Measurements from ENCODE around the gene BEAN1.
"Not testable (repeated sequence)": the region's sequence is repeated elsewhere in the genome, so short reads cannot be mapped to it uniquely, and the experiment has no call there.

The BEAN1 gene

GRCh38 chr16:66510711-66511601, 83.9 kb downstream of the BEAN1 start:
- no peak for DNase-seq

DNA sequence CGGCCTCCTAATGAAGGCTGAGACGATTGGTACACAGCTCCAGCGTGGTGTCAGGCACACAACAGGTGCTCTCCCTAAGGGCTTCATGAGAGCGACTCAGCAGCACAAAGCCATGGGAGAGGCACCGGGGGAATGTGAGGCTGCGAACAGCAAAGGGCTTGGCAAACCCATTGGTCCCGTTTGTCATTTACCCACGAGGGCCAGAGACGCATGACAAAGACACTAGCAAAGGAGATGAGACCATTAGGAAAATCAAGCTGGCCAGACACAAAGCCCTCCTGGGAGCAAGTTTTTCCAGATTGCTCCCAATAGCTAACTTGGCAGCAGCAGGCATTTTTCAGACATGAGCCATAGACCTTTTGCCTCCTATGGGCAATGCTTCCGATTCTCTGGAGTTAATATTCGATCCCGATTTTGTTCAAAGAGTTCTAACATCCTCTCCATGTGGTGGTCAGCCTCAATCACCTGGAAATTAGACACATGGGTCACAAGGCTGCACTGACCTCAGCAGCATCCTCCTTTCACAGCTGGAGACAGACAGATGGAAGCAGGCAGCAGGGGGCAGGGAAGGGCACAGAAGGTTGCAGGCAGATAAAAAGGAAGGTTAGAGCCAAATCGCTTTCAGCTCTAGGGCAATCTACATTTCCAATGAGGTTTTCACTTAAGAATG, 84.6 kb downstream of the BEAN1 start:
- DNase-seq: no peak

- DNase-seq: no peak
Observed at GRCh38 chr16:66512272-66513110, 85.4 kb downstream of the BEAN1 start.

DNA sequence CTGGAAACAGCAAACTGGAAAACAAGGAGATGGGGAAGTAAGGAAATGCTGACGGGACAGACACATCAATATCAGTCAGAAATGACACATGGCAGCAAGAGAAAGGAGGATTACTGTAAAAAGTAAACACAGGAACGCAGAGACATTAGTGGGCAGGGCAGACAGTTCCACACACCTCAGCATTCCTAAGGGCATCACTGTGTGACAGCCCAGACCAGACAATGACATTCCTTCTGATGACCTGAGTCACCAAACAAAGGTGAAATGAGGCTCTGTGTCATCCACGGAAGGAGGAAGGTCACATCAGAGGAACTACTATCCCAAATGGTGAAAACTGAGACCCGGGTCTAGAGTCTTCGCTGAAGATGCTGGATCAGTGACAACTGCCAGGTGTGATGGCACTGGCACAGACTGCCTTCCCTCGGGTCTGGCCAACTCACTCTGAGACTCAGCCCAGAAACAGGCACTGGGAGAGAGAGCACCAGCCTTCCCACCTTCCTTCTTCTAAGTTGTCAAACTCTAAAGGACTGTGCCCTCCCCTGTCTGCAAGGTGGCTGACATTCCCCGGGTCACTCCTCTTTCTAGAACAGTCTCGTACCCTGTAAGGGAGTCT, 86.1 kb downstream of the BEAN1 start:
- DNase-seq: no peak

- DNase-seq: not testable (repeated sequence)
Observed at GRCh38 chr16:66514391-66514790, 87.3 kb downstream of the BEAN1 start.

DNA sequence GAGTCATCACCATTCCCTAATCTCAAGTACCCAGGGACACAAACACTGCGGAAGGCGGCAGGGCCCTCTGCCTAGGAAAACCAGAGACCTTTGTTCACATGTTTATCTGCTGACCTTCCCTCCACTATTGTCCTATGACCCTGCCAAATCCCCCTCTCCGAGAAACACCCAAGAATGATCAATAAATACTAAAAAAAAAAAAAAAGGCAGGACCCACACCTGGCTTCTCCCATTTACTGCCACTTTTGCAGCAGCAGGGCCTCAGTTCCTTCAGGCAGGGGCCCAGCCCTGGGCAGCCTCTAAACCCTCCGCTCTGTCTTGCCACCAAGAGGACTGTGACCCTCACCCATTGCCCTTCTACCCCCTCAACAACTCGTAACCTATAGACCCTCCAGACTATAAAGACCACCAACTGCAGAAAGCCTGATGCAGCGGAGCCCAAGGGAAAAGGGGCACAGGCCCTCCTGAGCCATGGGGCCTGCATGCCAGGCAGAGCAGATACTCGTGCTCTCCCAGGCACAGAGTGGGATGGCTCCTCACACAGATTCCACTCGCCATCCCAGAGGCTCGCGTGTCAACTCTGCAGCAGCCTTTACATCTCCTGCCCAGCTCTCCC, 88.0 kb downstream of the BEAN1 start:
- not testable (repeated sequence) for DNase-seq

DNA sequence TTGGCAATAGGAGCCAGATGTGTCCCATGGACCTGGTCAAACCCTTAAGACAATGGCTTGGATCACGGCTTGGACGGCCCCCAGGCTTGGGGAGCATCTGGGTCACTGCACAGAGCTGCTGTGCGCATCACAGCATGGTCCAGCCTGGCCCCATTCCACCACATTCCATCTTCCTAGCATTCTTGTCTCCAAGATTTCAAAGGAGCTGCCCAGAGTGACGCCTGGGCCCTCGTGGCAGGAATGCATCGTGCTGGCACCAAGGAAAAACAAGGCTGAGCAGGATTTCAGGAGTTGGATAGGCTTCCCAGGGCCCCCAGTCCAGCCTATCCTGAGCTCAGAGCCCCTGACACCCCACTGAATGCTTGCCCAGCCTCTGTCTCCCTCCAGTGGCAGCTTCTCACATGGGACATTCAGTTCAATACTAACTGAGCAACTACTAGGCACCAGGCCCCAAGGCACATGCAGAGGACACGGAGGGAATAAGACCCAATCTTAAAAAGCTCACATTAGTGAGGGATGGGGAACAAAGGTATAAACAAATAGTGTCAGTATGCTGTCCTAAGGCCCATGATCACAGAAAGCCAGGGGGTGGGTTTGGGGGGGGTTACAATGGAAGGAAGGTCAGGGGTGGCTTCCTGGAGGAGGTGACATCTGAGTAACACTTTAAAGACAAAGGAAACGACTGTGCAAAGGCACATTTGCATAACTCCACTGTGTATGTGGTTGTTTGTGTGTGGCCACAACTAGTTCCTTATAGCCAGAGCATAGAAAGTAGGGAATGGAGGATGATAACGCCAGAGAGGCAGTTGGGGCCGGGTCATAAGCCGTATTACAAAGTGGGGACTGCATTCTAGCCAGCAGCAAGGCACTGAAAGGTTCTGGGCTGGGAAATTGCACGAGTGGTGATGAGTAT, 88.8 kb downstream of the BEAN1 start:
- DNase-seq: no peak

DNA sequence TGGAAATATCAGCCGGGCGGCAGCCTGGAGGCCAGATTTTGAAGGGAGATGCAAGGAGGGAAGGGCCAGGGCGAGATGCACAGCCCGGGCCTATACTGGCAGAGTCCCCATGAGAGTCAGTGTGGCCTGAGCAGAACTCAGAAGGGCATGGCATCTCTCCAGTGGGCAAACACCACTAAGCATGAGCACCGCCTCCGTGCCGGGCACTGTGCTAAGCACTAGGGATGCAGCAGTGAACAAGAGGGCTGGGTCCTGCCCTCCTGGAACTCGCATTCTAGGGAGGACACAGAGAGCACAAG, 89.4 kb downstream of the BEAN1 start:
- no peak for DNase-seq

- no peak for DNase-seq
Observed at GRCh38 chr16:66516808-66517585, 89.9 kb downstream of the BEAN1 start.

DNA sequence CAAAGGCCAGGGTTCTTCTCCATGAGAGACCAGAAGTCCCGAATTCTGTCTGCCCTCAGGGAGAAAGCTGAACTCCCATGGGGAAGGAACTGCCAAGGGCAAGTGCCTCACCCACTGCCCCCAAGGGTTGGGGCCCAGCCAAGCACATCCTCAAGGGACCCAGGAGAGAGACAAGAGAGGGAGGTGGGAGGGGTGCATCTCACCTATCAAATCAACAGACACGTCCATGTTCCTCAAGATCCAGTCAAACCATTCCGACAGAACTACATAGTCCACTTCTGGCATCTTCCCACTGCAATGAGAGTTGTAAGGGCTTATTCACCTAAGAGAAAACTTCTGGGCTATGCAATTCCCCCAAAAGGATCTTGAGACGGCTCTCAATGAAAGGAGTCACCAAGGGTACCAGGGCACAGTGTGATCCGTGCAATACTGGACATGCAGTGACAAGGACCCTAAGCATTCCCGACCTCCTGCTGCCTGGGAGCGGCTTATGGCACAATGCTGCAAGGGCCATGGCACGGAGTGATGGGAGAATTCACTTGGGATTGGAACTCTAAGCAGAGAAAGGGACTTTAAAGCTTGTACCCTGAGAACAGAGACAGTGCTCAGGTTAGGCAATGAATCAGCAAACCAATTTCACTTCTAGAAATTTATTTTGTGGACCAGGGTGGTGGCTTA, 90.6 kb downstream of the BEAN1 start:
- DNase-seq: no peak

- no peak for DNase-seq
Observed at GRCh38 chr16:66519482-66520373, 92.6 kb downstream of the BEAN1 start.

DNA sequence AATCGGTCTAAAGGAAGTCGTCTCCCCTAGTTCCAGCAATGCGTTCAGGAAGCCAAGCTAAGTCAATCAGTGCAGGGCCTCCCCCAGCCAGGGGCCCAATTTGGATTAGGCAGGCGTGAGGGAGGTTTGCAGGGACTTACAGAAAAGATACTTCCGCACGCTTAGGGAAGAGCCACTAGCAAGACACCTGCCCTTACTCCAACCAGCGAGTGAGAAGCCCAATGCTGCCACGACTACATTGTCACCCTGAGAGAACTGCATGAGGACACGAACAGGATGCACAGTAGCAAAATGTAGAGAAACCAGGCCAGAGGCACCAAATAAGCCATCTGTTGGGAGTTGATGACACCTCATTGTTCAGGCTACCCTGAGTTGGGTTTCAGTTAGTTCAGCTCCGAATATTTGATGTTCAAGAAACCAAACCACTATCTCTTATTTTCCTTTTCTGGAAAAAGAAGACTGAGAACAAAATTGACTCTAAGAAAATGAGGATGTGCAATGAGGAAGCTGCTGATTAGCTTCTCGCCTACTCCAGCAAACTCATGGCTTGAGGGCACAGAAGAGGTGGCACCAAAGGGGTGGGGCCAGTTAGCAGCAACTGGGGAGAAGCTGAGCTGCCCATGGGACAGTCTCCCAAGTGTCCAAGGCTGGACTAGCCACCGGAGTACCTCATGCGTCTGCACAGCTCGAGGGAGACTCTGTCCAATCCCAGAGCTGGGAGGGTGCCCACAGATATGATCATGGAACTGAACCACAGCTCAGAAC, 93.5 kb downstream of the BEAN1 start:
- DNase-seq: no peak

GRCh38 chr16:66521252-66521713, 94.2 kb downstream of the BEAN1 start:
- no peak for DNase-seq

DNA sequence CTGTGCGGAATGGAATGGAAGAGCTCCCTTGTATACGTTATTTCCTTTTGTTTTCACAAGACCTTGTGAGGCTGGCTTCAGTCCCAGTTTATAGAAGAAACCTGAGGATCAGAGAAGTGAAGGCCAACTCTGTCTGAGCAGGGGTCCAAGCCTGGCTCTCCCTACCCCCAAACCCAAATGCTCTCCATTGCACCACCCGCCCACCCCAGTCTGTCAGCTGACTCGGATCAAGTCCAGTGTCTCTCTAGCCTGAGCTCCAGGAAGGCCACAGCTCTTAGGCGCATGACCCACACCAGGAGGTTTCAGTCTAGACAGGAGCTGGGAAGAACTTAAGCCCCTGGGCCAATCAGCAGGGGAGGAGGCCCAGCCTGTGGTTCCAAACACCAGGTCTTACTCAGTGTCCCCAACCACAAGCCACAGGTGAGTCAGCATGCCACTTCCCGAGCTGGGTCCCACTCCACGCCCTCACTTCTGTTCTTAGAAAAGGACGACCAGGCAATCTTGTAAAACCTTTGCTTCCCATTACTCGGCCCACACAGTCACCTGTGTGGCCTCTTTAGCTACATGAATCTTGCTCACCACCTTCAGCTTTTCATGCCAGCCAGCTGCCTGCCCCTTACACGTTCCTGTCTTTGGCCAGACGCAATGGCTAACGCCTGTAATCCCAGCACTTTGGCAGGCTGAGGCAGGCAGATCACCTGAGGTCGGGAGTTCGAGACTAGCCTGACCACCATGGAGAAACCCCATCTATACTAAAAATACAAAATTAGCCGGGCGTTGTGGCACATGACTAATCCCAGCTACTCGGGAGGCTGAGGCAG, 95.1 kb downstream of the BEAN1 start:
- DNase-seq: no peak

GRCh38 chr16:66522816-66523590, 95.9 kb downstream of the BEAN1 start:
- no peak for DNase-seq

DNA sequence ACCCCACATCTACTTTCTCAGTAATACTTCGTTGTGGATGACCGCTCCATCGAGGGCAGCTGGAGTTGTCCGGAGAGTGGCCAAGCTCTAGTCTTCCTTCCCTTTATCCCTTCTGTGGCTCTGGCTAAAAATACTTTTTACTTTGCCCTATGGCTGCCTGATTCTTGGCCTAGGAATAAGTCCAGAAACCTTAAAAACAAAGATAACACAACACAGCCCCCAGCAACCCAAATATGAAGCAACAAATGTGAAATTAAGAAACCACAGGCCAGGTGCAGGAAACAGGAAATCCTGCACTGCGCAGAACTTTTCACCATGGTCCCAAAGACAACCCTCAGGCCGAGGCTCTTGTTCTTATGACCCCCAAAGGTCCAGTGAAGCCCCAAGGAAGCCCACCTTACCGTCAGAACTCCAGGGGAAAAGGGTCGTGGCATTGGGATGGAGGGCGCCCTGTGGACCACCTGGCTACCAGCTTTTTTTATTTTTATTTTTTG, 96.8 kb downstream of the BEAN1 start:
- DNase-seq: no peak
